CD4-positive, alpha-beta T cell treated with Interleukin-10 for 1 hour (primary cell): ENCODE results near the gene CARD16.
A peak's percentile ranks its signal among the peaks of the same experiment; 100 is the strongest.
"Not testable (repeated sequence)": the region's sequence is repeated elsewhere in the genome, so short reads cannot be mapped to it uniquely, and the experiment has no call there.

Source experiments
- DNase-seq: peaks from one replicate; pipeline ENCODE4 v3.0.0-alpha.2; 2020

Gene CARD16

DNA sequence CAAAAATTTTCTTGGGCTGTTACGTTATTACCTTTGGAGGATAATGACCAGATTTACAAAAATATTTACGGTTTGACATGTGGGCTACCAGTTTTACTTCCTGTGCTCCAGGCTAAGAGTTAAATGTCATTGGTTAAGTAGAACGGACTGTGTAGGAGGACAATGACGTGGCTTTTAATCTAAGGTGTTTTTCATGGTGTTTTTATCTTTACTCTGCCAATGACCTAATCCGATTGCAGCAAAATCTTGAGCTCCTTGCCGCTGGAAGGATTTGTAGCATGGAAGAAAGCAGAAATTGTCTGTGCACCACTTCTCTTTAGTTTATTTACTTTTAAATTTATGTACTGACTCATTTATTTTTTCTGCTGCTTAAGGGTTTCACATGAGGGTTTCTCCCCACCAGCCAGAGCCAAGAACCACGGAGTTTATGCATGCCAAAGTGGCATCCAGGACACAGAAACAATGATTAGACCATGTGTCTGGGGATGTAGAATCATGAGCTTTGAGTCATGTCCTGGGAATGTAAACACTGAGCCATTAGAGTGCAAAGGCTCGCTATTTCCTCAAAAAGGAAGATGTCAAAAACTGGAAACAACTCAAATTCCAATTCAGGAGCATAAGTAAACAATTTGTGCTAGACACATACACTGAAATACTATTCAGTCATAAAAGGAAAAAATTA, 1.9 kb upstream of the CARD16 start:
- DNase-seq = no peak

DNA sequence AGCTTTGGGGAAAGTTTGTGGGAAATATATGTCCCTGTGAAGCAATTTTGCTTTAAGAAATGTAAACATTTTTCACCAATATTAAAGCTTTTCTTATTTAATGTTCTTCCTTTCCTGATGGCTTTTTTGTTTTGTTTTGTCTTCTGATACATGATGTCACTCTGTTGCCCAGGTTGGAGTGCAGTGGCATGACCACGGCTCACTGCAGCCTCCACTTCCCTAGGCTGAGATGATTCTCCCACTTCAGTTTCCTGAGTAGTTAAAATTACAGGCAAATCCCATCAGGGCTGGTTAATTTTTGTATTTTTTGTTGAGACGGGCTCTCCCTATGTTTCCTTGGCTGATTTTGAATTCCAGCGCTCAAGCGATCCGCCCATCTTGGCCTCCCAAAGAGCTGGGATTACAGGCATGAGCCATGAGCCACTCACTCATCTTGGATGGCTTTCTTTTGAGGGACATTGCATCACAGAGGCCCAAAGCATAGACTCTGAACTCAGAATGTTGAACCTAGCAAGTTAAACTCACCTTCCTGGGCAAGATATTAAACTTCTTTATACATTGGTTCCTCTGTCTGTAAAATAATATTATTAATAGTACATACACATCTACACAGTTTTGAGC, 651 bp upstream of the CARD16 start:
- DNase-seq = no peak

DNA sequence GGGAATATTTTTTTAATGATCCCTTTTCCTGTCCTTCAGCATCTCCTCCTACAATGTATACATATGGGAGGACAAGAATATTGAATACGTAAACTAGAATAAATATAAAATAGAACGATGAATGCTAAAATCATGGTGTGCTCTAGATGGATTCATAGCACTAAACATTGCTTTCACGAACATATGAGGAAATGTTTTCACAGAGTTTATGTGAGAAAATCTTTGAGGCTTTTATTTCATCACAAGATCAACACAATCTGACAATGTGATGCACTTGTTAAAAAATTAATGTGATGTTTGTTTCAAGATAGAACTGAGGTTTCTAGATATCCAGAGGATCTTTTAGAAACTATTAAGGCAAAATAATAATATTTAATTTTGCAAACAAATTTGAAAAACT, 3.0 kb downstream of the CARD16 start:
- DNase-seq = no peak

DNA sequence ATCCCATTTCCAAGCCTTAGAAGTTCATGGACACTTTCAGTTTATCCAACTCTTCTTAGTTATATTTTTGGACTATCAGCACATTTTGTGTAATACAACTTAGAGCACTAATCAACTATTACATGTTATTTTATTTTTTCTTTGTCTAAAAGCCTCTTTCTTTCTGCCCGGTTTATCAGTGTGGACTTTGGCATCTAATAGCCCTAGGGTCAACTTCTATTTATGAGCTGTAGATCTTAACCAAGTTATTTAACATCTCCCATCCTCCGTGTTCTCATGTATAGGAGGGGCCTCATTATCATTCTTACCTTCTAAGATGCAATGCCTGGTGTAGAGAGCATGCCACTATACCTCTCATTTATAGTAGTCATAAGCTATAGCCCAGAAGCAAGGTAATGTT, 4.4 kb downstream of the CARD16 start:
- no peak for DNase-seq

DNA sequence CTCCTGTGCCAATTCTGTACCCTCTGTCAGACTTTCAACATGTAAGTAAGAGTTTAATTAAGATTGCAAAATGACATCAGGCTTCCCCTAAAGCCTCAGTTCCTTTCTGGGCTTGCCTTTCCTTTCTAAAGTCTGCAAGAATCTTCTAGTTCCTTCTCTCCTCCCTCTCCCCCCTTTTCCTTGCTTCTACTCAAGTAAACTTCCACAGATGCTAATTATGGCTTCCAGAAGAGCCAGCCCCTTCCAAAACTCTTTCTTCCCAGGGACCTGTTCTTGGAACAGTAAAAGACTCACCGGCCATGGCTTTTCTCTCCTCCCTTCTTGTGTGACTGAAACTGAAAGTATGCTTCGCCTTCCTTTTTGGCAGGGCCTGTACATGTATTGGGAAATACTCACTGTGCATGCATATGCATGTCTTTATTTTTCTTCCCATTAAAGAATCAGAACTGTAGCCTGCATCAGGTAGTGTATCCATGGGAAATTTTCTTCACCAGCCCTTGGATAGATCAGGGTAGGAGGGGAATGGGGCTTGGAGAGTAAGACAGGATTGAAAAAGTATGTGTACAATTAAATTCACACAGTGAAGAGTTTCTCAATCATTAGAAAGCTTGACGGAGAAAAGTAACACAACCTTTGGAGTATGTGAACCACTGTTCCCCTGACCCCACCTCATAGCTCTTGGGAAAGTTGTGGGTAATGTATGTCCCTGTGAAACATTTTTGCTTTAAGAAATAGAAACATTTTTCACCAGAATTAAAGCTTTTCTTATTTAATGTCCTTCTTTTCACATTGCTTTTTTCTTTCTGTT, 10.1 kb downstream of the CARD16 start, which contains the start of gene CASP1:
CASP1 (minus strand) TSS at position 332 of the 808 bp plus-strand sequence; CDS start at position 301, 31 bp downstream.
- DNase-seq = peak; percentile 54

DNA sequence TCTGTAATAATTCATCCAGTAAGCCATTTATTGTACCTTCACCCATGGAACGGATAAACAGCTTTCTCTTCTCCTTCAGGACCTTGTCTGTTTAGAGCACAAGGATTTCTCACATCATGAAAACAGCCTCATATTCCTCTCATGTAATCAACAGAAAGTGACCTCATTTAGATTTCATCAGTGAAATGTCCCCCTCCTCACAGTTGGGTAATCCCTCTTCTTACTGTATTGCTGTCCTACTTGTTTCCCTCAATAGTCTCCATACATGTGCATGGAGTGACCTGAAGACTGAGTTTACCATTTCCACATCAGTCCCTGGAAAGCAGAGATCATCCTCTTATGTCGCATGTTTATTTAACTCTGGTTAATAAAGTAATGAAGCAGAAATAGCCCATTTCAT, 10.7 kb downstream of the CARD16 start:
- not testable (repeated sequence) for DNase-seq

DNA sequence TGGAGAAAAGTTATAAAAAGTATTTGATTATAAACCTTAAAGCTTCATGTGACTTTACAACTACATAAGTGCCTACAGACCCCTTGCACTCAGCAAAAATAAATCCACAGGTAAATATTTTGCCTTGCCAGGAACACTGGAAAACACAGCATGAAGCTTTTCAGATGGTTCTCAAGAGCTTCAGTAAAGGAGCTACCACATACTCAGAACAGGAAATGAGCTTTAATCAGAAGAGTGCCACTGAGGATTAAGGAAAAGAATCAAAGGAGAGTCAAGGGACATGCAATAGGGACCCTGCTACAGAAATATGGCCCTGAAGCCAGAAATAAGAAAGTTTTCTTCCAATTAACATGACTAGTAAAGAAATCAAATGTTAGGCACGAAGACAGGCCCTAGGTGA, 11.4 kb downstream of the CARD16 start:
- DNase-seq = peak; percentile 15

DNA sequence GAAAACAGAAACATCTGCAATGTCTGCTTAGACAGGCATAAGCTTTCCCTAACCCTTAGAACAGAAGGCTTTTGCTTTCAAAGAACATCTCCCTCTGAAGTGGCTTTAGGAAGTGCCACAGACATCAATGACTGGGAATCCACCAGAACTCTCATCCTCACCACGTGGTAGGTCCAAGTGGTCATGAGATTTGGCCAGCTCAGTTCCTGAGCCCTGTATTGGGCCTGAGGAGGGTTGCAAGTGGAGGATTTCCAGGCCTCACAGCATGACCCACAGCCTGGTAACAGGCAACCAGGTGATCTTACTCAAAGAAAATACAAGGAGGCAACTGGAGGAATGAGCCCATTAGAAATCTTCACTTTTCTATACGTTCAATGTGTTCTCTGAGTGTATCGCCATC, 11.8 kb downstream of the CARD16 start:
- DNase-seq = peak; percentile 18

DNA sequence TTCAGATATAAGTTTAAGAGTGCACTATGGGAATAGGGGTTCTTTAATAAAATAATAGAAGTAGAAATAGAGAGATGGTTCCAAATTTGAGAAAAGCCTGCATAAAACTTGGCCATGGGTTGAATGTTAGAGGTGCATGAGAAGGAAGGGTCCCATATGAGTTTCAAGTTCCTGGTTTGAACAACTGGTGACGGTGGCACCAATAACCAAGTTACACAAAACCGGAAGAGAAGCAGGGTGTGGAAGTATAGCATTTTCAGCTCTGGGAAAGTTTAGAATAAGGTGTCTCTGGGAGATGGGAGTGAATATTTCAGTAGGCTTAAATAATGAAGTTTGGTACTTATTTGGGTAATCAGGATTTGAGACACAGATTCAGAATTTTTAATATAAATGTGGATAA, 12.6 kb downstream of the CARD16 start:
- DNase-seq = peak; percentile 26

DNA sequence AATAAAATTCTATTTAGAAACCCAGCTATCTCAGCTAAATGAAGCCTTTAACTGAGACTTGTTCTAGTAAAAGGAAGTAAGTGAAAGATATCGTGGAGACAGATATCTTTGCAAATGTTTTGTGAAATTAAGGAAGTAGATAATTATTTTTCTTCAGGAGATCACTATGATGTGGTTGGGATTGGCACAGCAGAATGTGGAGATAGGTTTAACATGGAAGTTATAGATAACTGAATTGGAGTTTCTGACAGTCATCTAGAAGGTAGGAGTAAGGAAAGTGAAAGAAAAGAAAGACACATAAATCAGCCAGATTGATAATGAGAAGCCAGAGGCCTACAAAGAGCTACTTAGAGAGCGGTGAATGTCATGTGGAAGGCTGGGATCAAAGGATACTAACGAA, 17.5 kb downstream of the CARD16 start:
- no peak for DNase-seq

DNA sequence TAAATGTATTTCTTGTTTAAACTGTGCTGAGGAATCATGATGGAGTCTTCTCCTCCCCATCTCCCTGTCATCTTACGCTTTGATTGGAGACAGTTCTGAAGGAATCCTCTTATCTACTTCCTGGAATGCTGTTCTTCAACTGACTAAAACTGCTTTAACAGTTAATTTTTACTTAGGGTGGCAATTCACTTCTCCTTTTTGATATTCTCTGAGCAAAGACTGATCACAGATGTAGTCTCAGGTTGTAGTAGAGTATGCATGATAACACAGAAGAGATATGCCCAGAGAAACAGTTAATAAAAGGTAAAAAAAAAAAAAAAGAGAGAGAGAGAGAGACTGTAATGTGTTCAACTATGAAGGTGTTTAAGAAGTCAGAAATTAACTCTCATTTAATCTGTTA, 20.7 kb downstream of the CARD16 start:
- DNase-seq = no peak

DNA sequence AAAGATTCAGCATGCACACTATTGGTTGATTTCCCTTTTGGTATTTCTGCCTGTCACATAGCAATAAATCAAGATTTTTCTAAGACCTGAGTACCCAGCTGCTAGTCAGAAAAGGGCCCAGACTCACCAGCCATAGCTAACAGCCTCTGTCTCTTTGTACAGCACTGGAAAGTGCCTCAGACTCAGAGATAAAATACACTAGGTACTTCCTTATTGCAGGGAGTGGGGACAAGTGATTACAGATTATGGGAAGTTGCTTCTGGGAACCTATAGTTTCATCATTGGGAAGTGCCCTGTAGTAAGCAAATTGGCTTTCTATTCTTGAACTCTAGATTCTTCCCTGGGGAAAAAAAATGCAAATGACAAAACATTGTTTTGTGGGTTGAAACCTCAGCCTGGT, 22.1 kb downstream of the CARD16 start, which contains the start of gene CASP5:
CASP5 (minus strand) TSS at position 166 of the 400 bp plus-strand sequence; CDS start at position 134, 32 bp downstream.
- DNase-seq = no peak

DNA sequence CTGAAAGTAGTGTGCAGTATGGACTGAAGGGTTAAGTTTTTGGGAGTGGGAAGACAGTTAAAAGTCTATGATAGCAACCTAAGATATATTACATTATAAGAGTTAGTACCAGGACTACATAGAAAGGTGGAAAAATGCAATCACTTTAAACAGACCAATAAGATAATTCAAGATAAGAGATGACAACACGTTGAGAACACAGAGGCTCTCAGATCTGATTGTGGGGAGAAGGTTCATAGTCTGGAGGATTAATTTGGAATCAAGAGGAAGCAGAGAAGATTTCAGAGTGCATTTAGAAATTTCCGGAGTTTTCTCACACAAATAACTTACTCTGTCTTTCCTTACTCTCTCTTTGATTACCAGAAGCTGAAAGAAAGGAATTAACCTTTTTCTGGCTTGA, 22.6 kb downstream of the CARD16 start:
- no peak for DNase-seq

DNA sequence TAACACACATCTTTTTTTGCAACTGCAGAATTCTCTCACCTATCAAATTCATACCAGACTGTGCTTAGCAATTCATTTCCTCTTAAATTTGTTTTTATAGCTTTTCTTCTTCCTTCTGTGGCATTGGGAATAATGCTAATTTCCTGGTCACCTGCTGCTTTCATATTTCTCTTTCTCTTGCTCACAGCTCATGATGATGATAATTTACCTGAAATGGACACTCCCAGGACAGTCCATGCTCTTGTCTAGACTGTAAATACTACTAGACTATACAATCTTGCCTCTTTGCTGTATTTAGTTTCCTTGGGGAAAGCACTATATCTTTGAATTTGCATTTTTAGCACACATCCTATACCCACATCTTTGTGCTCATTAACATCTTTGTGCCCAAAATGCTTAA, 37.7 kb downstream of the CARD16 start:
- DNase-seq = no peak

DNA sequence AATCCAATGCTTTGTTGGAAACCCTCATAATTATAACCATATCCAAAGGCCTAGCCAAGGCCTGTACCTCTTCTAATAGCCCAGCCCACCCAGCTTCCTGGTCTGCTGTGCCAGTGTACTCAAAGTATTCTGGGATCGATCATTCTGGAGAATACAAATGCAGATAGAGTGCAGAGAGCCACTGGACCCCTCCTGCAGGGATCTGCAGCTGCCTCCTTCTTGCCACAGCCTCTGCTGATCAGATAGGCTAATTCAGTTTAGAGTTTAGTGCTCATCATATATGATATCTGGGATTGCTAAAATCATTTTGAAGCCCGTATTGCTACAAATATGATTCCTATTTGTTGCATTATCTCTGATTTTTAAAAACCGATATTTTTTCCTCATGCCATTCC, 39.7 kb downstream of the CARD16 start:
- no peak for DNase-seq

DNA sequence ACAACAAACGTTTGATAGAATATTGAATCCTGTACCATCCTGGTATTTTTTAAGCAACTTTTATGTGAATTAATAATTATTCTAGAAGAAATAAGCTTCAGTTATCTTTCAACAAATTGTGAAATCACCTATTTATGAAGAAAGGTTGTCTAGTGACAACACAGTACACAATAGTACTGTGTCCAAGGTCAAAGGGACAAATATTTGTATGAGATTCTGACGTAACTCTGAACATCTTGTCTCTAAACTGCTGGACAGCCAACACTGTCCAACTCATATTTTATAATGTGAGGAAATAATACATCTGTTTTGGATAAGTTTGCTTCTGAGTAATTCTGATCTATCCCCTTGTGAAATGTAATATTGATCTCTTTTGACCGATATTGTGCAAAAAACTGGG, 41.1 kb downstream of the CARD16 start:
- DNase-seq = no peak

DNA sequence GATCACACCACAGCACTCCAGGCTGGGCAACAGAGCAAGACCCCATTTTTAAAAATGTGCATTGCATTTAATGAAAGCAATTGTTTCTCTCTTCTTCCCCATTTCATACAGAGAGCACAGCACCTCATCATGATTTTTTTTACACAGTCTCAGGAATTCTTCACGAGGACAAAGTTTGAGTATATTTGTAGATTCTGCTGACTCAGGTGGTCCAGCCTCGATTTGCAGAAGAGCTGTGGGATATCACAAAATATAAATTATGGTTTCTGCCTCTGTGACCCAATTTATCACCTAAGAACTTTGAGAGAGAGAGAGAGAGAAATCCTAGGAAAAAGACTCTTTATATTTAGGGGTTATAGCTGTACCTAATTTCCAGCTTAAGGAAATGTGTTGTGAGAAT, 42.0 kb downstream of the CARD16 start:
- no peak for DNase-seq

DNA sequence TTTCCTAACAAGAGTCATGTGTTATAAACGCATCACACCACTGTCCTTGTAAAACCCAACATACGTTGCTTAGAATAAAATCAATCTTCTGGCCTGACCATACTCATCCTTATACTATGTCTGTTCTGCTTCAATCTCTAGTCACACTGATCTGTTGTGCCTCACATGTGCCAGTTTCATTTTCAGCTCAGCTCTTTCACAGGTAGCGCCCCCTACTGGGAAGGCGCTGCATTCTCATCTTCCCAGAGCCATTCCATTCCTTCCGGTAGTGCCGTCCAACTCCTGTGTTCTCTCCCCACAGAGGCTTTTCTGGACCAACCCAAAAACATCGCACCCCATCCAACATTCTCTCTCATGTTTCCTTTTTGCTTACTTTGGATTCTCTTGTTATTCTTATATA, 44.3 kb downstream of the CARD16 start:
- DNase-seq = peak; percentile 73

DNA sequence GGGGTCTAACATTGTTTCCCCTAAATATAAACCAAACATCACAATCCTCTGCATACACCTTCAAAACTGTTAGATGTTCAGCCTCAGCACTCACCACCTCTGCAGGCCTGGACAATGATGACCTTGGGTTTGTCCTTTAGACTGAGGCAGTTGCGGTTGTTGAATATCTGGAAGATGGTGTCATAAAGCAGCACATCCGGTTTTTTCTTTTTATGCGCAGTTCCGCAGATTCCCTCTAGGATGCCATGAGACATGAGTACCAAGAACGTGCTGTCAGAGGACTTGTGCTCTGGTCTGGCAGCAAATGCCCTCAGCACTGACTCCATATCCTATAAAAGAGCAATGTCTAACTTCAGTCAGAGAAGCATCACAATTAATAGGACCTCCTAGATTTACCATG, 45.0 kb downstream of the CARD16 start:
- DNase-seq = peak; percentile 27

DNA sequence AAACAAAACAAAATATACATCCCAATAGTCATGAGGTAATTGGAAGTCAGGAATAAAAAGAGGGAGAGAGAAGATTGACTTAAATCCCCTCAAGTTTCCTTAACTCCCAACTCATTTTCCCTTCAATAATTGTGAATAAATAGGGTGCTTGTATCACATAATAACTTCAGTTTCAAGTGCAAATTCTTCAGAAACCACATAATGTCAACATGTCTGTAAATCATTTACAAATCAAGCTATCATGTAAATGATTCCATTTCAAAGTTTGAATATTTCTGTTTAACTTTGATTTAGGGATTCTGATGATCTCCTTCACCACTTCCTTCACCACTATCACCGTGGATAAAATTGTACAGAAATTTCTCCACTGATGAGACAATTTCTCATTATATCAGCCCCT, 45.4 kb downstream of the CARD16 start:
- DNase-seq = no peak

DNA sequence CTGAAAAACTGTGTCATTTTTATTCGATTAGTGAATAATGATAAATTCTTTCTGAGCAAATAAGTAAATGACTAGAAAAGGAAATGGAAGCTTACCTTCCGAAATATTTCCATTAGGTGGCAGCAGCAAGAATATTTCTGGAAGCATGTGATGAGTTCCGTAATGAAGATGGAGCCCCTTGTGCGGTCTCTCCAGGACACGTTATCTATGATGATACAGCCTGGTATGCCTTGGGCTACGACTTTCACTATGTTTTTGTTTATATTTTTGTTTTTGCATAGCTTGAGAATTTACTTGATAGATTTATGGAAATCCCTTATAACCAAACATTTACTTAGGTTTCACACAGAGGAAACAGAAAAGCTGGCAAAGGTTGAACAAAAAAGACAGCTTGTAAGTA, 47.8 kb downstream of the CARD16 start:
- no peak for DNase-seq

DNA sequence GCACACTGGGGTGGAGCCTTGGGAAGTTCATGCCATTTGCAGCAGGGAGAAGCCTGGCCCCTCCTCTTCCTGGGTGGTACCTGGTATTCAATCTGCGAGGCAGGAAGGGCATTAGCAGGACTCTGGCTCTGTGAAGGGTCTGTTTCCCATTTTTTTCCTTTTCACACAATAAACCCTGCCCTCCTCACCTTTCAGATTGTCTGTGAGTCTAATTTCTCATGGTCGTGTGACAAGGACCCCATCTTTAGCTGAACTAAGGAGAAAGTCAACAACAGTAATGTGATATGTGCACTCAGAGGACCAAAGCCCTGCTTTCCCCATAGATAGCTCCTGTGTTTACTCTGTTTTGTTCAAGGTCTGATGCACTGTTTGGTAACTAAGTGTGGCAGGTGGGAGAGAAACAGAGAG, 50.1 kb downstream of the CARD16 start:
- no peak for DNase-seq

DNA sequence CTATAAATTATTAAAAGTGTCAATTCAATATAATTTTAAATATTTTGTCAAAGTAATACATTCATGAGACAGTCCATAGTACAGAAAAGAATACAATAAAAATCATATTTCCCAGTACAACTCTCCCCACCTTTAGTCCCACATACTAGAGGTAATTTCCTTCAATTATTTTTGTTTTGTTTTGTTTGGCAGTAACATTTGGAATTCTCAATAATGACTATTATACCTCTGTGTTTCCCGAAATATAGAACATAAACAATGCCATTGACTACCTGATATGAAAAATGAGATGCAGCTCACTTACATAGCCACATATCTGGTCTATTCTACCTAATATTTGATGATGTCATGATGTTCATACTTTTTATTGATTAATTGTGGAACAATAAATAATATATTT, 52.4 kb downstream of the CARD16 start:
- DNase-seq = no peak

DNA sequence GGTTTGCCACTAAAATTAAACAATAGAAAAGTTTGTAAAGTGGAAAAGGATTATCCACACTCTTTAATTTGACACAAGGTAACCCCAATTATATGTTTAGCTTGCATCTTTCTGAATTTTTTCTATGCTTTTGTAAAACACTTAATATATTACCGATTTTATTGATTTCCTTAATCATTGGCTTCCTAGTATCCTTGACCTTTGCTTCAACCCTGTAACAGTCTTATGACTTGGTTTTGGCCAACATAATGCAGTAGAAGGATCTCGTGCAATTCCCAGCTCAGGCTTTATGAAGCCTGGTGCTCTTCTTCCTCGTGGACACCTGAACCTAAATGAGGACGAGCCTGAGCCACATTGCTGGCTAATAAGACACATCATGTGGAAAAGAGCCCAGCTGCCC, 53.1 kb downstream of the CARD16 start:
- DNase-seq = no peak
